ENCODE measurements around the gene AQP11.

Gene AQP11

DNA sequence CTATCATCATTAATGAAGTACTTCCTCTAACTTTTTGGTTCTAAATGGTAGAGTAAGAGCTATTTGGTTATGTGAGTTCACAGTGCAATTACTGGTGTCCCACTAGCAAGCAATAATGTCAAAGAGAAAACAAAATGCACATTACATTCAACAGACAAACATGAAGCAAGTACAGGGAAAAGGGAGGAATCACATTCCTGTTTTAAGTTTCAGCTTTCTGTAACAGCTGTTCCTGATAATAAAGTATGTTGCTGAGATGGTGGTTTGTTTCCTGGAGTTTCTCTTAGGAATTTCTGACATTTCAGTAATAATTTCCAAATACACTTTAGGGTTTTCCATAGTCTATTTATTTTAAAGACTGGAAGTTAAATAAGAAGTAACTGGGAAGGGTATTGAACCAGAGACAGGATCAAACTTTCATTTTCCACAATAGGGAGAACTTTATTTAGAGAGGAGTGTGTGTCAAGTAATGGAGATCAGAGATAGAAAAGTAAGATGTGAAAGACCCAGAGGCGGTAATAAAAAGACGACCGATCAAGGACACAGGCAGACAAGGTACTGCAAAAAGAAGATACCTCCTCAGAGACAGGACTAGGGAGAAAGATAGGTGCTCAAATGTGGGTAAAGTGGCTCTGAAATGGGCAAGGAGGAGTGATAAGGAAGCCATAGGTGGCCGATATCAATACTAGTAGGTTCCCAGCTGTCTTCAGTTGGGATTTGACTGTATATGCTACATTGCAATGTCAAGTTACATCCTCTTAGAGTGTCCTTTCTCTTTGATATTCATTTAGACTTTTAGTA is 68.7 kb downstream of the AQP11 start:
- DNase-seq (ENCODE audit: low spot score) = no peak

All from putamen (tissue), 1 donor.